CD8-positive, alpha-beta memory T cell (primary cell): ENCODE results near the gene ADAMTSL4. TPM values are rescaled to one million over a fixed set of nuclear protein-coding genes. Genes with fewer than 3 reads are reported as not detected.

Source experiments
- CTCF ChIA-PET: fragments of 350-600 bp; sonication (Branson Sonifier 250); formaldehyde crosslinking; loops from one replicate; lab custom pipeline; 2021; ENCODE audit warnings: antibody characterized with exemption; lab: Charles Lee
- POLR2A ChIA-PET: fragments of 350-600 bp; sonication (Branson Sonifier 250); formaldehyde crosslinking; loops from one replicate; lab custom pipeline; 2021; ENCODE audit warnings: antibody characterized with exemption; lab: Charles Lee
- DNase-seq, 5 donors: peaks; one replicate each; pipeline versions ENCODE4 v3.0.0 to v3.0.0-alpha.2; 2020 to 2022; ENCODE audit warnings: mixed read lengths in 1 of 5
- H3K27ac ChIP-seq: one replicate; pipeline ENCODE4 v1.7.0; 2013; ENCODE audit warnings: low read depth, mild to moderate bottlenecking, low read length, moderate library complexity
- H3K27me3 ChIP-seq: 2 replicates; pipeline ENCODE4 v1.7.0; 2013; ENCODE audit warnings: low read length, mild to moderate bottlenecking; ENCODE audit not compliant: insufficient read depth, poor library complexity, severe bottlenecking
- H3K36me3 ChIP-seq: 2 replicates; pipeline ENCODE4 v1.7.0; 2013; ENCODE audit warnings: mild to moderate bottlenecking, low read length, moderate library complexity; ENCODE audit not compliant: insufficient read depth
- H3K4me1 ChIP-seq: 2 replicates; pipeline ENCODE4 v1.7.0; 2013; ENCODE audit warnings: mild to moderate bottlenecking, low read length, moderate library complexity; ENCODE audit not compliant: insufficient read depth
- H3K4me3 ChIP-seq: 2 replicates; pipeline ENCODE4 v1.7.0; 2013; ENCODE audit warnings: mild to moderate bottlenecking, low read length
- H3K9me3 ChIP-seq: 2 replicates; pipeline ENCODE4 v1.7.0; 2013; ENCODE audit warnings: mild to moderate bottlenecking, low read length
- H3K27ac Mint-ChIP-seq, 8 donors: one replicate each; pipeline ENCODE4 v1.8.0; 2020 to 2021; ENCODE audit warnings: mixed read lengths in 8 of 8, mild to moderate bottlenecking in 6 of 8, inconsistent platforms in 3 of 8, moderate library complexity in 3 of 8
- H3K27me3 Mint-ChIP-seq, 2 donors: one replicate each; pipeline ENCODE4 v1.8.0; 2020 to 2021; ENCODE audit warnings: mixed read lengths in 2 of 2, mild to moderate bottlenecking in 1 of 2, moderate library complexity in 1 of 2
- H3K36me3 Mint-ChIP-seq, 3 donors: one replicate each; pipeline ENCODE4 v1.8.0; 2020 to 2021; ENCODE audit warnings: mixed read lengths in 3 of 3, inconsistent platforms in 1 of 3, mild to moderate bottlenecking in 1 of 3
- H3K4me1 Mint-ChIP-seq, 3 donors: one replicate each; pipeline ENCODE4 v1.8.0; 2020 to 2021; ENCODE audit warnings: mixed read lengths in 3 of 3, inconsistent platforms in 1 of 3, mild to moderate bottlenecking in 1 of 3
- H3K4me3 Mint-ChIP-seq, 7 donors: one replicate each; pipeline ENCODE4 v1.8.0; 2020 to 2021; ENCODE audit warnings: mixed read lengths in 7 of 7, mild to moderate bottlenecking in 6 of 7, moderate library complexity in 4 of 7, inconsistent platforms in 2 of 7
- H3K9me3 Mint-ChIP-seq, 5 donors: one replicate each; pipeline ENCODE4 v1.8.0; 2020 to 2022; ENCODE audit warnings: mixed read lengths in 5 of 5, mild to moderate bottlenecking in 3 of 5, moderate library complexity in 2 of 5, inconsistent platforms in 1 of 5
- polyA plus RNA-seq: library from polyadenylated mRNA; unstranded; fragments of 300-500 nt; fragmentation: Illumina TruSeq; gene quantifications from one replicate; pipeline ENCODE4 v1.2.3, GENCODE V29; 2021
- total RNA-seq, 2 experiments: library from RNA; stranded (reverse); gene quantifications; one replicate each; pipeline ENCODE4 v1.2.3, GENCODE V29; 2021

Gene ADAMTSL4
- total and polyA plus RNA-seq, 3 experiments from 2014 or later = 0.22 to 0.31 TPM; not detected in 1

DNA sequence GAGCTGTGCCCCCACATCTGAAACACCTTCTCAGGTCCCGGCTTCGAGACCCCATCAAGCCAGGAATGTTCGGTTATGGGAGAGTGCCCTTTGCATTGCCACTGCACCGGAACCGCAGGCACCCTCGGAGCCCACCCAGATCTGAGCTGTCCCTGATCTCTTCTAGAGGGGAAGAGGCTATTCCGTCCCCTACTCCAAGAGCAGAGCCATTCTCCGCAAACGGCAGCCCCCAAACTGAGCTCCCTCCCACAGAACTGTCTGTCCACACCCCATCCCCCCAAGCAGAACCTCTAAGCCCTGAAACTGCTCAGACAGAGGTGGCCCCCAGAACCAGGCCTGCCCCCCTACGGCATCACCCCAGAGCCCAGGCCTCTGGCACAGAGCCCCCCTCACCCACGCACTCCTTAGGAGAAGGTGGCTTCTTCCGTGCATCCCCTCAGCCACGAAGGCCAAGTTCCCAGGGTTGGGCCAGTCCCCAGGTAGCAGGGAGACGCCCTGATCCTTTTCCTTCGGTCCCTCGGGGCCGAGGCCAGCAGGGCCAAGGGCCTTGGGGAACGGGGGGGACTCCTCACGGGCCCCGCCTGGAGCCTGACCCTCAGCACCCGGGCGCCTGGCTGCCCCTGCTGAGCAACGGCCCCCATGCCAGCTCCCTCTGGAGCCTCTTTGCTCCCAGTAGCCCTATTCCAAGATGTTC lies 4.3 kb downstream of the ADAMTSL4 start:
- Histone ChIP-seq H3K4me3 (no peak overlapping the region), H3K27me3 (no peaks in the 10 kb centered on the region), H3K4me1 (peaks cover 5% of the 10 kb centered on the region), H3K36me3 (no peaks in the 10 kb centered on the region), H3K27ac (peak overlapping the region; percentile 41), H3K9me3 (no peaks in the 10 kb centered on the region)
- Mint-ChIP-seq H3K27me3 (peaks cover 5 to 7% of the 10 kb centered on the region in 2 donors), H3K4me1 (peaks cover 13 to 32% (median 13%) of the 10 kb centered on the region in 3 donors), H3K9me3 (no peaks in the 10 kb centered on the region), H3K36me3 (peaks cover 0 to 11% (median 4%) of the 10 kb centered on the region in 3 donors), H3K27ac (no peak overlapping the region), H3K4me3 (no peak overlapping the region)
- POLR2A ChIA-PET = interaction anchor here (1.1 kb wide), 1 partner anchor 10 kb away, joined by 3 read pairs; no protein-coding TSS in a partner anchor
- CTCF ChIA-PET = interaction anchor here (2.8 kb wide), 1 partner anchor 67 kb away, joined by 9 read pairs; no protein-coding TSS in a partner anchor
- DNase-seq = no peak

DNA sequence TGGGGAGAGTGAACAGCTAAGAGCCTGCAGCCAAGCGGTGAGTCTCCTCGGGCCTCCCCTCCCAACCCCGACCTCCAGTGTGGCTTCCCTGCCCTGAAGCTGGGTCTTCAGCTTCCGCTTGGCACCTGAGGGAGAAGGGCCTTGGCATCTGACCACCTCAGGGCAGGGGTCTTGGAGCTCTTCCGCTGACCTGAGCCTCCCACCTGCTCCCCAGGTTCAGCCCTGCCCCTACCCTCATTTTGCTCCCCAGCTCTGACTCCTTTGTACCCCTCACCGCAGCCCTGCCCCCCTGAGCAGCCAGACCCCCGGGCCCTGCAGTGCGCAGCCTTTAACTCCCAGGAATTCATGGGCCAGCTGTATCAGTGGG lies 4.9 kb downstream of the ADAMTSL4 start:
- Mint-ChIP-seq H3K4me3 (no peak overlapping the region), H3K27me3 (peaks cover 4 to 6% of the 10 kb centered on the region in 2 donors), H3K9me3 (no peaks in the 10 kb centered on the region), H3K4me1 (peaks cover 11 to 31% (median 12%) of the 10 kb centered on the region in 3 donors), H3K27ac (no peak overlapping the region), H3K36me3 (peaks cover 0 to 11% (median 4%) of the 10 kb centered on the region in 3 donors)
- DNase-seq = no peak
- ChIA-PET POLR2A (interaction anchor here (0.6 kb wide), 1 partner anchor 74 kb away, joined by 3 read pairs; no protein-coding TSS in a partner anchor), CTCF (interaction anchor here (2.8 kb wide), 1 partner anchor 67 kb away, joined by 9 read pairs; no protein-coding TSS in a partner anchor)
- peaks cover 4% of the 10 kb centered on the region for H3K4me1 ChIP-seq
- H3K9me3 ChIP-seq = no peaks in the 10 kb centered on the region
- no peak overlapping the region for H3K27ac ChIP-seq
- H3K27me3 ChIP-seq = no peaks in the 10 kb centered on the region
- H3K36me3 ChIP-seq = no peaks in the 10 kb centered on the region
- H3K4me3 ChIP-seq = no peak overlapping the region

DNA sequence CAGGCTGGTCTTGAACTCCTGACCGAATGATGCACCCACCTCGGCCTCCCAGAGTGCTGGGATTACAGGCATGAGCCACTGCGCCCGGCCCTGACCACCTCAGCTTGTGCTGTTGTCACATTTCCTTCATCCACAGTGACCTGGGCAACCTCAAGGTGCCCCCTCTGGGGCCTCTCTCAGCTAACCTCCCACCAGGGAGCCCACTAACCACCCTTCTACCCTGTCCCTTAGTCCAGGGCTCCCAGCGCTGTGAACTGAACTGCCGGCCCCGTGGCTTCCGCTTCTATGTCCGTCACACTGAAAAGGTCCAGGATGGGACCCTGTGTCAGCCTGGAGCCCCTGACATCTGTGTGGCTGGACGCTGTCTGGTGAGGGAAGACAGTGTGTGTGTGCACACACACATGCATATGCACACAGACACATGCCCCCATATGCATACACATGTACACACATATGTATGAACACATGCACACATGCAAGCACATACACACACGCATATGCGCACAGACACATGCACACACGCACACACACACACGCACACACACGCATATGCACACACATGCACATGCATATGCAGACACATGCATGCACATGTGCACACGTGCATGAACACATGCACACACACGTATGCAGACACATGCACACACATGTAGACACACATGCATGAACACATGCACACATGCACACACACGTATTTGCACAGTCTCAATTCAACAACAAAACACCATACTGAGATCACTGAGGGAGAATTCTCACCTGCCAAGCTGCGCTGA lies 6.2 kb downstream of the ADAMTSL4 start:
- POLR2A ChIA-PET = no interaction called here
- DNase-seq = no peak
- peak overlapping the region in 2 of 8 donors; percentile 29 to 87 for H3K27ac Mint-ChIP-seq

DNA sequence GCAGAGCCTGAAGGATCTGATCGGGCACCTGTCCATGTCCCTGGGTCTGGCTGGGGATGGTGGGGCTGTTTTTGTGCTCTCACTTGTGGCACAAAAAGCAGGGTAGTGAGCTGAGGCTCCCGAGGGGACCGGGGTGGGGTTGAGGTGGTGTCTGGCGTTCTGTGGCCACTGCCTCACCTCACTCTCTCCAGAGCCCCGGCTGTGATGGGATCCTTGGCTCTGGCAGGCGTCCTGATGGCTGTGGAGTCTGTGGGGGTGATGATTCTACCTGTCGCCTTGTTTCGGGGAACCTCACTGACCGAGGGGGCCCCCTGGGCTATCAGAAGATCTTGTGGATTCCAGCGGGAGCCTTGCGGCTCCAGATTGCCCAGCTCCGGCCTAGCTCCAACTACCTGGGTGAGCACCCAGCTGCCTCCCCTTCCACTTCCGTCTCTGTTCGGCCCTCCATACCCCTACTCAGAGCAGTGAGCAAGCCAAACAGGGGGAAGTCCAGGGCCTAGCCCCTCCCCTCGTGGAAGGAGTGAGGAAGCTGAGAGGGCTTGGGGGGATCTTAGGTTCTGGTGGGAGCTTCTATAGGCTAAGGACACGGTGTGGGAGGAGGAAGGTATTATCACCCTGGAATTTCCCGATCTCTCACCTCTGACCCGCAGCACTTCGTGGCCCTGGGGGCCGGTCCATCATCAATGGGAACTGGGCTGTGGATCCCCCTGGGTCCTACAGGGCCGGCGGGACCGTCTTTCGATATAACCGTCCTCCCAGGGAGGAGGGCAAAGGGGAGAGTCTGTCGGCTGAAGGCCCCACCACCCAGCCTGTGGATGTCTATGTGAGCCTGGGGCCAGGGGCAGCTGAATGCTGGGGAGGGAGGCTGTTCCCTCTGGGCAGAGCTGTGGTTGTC lies 7.0 kb downstream of the ADAMTSL4 start:
- H3K36me3 ChIP-seq = no peaks in the 10 kb centered on the region
- H3K9me3 ChIP-seq = no peaks in the 10 kb centered on the region
- POLR2A ChIA-PET = no interaction called here
- H3K27ac Mint-ChIP-seq = peak overlapping the region in 2 of 8 donors; percentile 1 to 33
- H3K36me3 Mint-ChIP-seq = peaks cover 0 to 11% (median 4%) of the 10 kb centered on the region in 3 donors
- no peaks in the 10 kb centered on the region for H3K27me3 ChIP-seq
- peak overlapping the region in 2 of 7 donors; percentile 50 to 66 for H3K4me3 Mint-ChIP-seq
- H3K27ac ChIP-seq = no peak overlapping the region
- no peak overlapping the region for H3K4me3 ChIP-seq
- H3K4me1 ChIP-seq = peaks cover 17% of the 10 kb centered on the region
- CTCF ChIA-PET = interaction anchor here (1.0 to 1.3 kb wide), 2 partner anchors 22 to 37 kb away, joined by 3 to 4 read pairs; no protein-coding TSS in a partner anchor
- DNase-seq = no peak
- H3K27me3 Mint-ChIP-seq = peaks cover 0 to 3% of the 10 kb centered on the region in 2 donors
- no peaks in the 10 kb centered on the region for H3K9me3 Mint-ChIP-seq
- peaks cover 22 to 36% (median 24%) of the 10 kb centered on the region in 3 donors for H3K4me1 Mint-ChIP-seq

More for the DNA sequence above, 6.2 kb downstream of the ADAMTSL4 start:
- Mint-ChIP-seq H3K9me3 (no peaks in the 10 kb centered on the region), H3K36me3 (peaks cover 0 to 11% (median 4%) of the 10 kb centered on the region in 3 donors), H3K4me1 (peaks cover 16 to 34% (median 19%) of the 10 kb centered on the region in 3 donors), H3K4me3 (no peak overlapping the region), H3K27me3 (peaks cover 0 to 6% of the 10 kb centered on the region in 2 donors)
- Histone ChIP-seq H3K4me3 (no peak overlapping the region), H3K27me3 (no peaks in the 10 kb centered on the region), H3K27ac (no peak overlapping the region), H3K9me3 (no peaks in the 10 kb centered on the region), H3K36me3 (no peaks in the 10 kb centered on the region), H3K4me1 (peaks cover 14% of the 10 kb centered on the region)
- CTCF ChIA-PET = interaction anchor here (0.6 to 1.3 kb wide), 3 partner anchors 23 to 205 kb away, joined by 3 to 4 read pairs (median 3); no protein-coding TSS in a partner anchor

DNA sequence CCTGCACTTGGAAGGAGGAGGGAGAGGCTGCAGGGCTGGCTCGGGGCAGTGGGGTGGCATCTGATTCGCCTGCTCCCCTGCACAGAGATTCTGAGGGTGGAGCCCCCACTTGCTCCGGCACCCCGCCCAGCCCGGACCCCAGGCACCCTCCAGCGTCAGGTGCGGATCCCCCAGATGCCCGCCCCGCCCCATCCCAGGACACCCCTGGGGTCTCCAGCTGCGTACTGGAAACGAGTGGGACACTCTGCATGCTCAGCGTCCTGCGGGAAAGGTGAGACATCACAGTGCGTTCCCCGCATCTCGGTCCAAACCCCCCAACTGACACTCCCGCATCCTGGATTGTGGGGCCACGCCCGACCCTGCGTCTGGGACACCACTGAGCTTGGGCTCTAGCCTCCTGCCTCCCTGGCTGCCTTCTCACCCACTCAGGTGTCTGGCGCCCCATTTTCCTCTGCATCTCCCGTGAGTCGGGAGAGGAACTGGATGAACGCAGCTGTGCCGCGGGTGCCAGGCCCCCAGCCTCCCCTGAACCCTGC lies 7.9 kb downstream of the ADAMTSL4 start:
- Histone ChIP-seq H3K27ac (no peak overlapping the region), H3K4me1 (peaks cover 16% of the 10 kb centered on the region), H3K4me3 (no peak overlapping the region), H3K9me3 (no peaks in the 10 kb centered on the region), H3K36me3 (no peaks in the 10 kb centered on the region), H3K27me3 (no peaks in the 10 kb centered on the region)
- Mint-ChIP-seq H3K4me1 (peaks cover 20 to 33% (median 25%) of the 10 kb centered on the region in 3 donors), H3K27me3 (peaks cover 0 to 3% of the 10 kb centered on the region in 2 donors), H3K27ac (no peak overlapping the region), H3K9me3 (no peaks in the 10 kb centered on the region), H3K4me3 (no peak overlapping the region), H3K36me3 (peaks cover 0 to 13% (median 4%) of the 10 kb centered on the region in 3 donors)
- ChIA-PET POLR2A (no interaction called here), CTCF (interaction anchor here (1.8 to 8.7 kb wide), 3 partner anchors 7 to 62 kb away, joined by 4 to 244 read pairs (median 40); partner anchors contain the start of gene ADAMTSL4)
- DNase-seq = no peak

DNA sequence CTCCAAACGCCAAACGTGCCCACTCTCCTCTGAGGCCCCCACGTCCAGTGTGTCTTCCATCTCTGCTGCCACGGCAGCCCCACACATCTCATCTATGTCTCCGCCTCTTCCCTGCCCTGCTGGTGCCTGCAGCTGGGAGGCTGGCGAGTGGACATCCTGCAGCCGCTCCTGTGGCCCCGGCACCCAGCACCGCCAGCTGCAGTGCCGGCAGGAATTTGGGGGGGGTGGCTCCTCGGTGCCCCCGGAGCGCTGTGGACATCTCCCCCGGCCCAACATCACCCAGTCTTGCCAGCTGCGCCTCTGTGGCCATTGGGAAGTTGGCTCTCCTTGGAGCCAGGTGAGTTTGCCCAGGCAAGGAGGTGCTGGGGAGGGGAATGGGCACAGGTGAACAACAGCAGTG lies 8.6 kb downstream of the ADAMTSL4 start:
- POLR2A ChIA-PET = interaction anchor here (11.0 kb wide), 1 partner anchor 18 kb away, joined by 486 read pairs; the partner anchor contains the start of gene MCL1
- Mint-ChIP-seq H3K27ac (no peak overlapping the region), H3K36me3 (peaks cover 0 to 14% (median 4%) of the 10 kb centered on the region in 3 donors)

More for the DNA sequence above, 8.6 kb downstream of the ADAMTSL4 start:
- CTCF ChIA-PET = interaction anchor here (1.8 to 9.1 kb wide), 5 partner anchors 8 to 70 kb away, joined by 4 to 325 read pairs (median 77); partner anchors contain the start of genes ADAMTSL4, ENSA and MCL1
- Mint-ChIP-seq H3K4me3 (no peak overlapping the region), H3K27me3 (peaks cover 0 to 3% of the 10 kb centered on the region in 2 donors), H3K4me1 (peaks cover 25 to 35% (median 28%) of the 10 kb centered on the region in 3 donors), H3K9me3 (no peaks in the 10 kb centered on the region)
- Histone ChIP-seq H3K27me3 (no peaks in the 10 kb centered on the region), H3K27ac (no peak overlapping the region), H3K9me3 (no peaks in the 10 kb centered on the region), H3K4me1 (peaks cover 23% of the 10 kb centered on the region), H3K4me3 (no peak overlapping the region), H3K36me3 (no peaks in the 10 kb centered on the region)
- DNase-seq = no peak
